GM12878 (cell line): ENCODE measurements around the gene JAML. TPM values are rescaled to one million over a fixed set of nuclear protein-coding genes. Genes with fewer than 3 reads are reported as not detected.

Experiments
- ATAC-seq: fragments of 200-7000 bp; cut with Tn5 transposase; 3 replicates; pipeline ENCODE4 v1.9.1; 2020; ENCODE audit warnings: mild to moderate bottlenecking, moderate library complexity
- BruUV-seq: library from RNA; stranded (reverse); fragments of 400-500 nt; replicated peaks from 2 replicates; lab custom pipeline; 2021; lab: Mats Ljungman, UMichigan
- CTCF ChIA-PET: fragments of 300-600 bp; sonication (Branson Sonifier 250); formaldehyde crosslinking; extraction: SDS; loops from one replicate; lab custom pipeline; 2021; ENCODE audit warnings: inconsistent platforms; lab: Yijun Ruan, JAX
- POLR2A ChIA-PET: fragments of 350-600 bp; formaldehyde crosslinking; extraction: SDS; loops from one replicate; lab custom pipeline; 2021; ENCODE audit warnings: inconsistent platforms; lab: Charles Lee
- RAD21 ChIA-PET: fragments of 300-600 bp; sonication (Branson Sonifier 250); formaldehyde crosslinking; loops from one replicate; lab custom pipeline; 2023; ENCODE audit warnings: antibody characterized with exemption; ENCODE audit not compliant: unreplicated experiment; lab: Charles Lee
- SMC1A ChIA-PET: fragments of 300-600 bp; sonication (Branson Sonifier 250); formaldehyde crosslinking; loops from one replicate; lab custom pipeline; 2023; ENCODE audit not compliant: unreplicated experiment, uncharacterized antibody; lab: Charles Lee
- DNase-seq: peaks from one replicate; pipeline ENCODE4 v3.0.0-alpha.2; 2011; ENCODE audit warnings: low read depth, low spot score
- FAIRE-seq: peaks from 3 replicates; lab custom pipeline; 2011; peaks lifted over from hg19 to GRCh38; lab: Jason Lieb, UNC
- H2AFZ ChIP-seq: 2 replicates; pipeline ENCODE4 v1.6.0; 2011; ENCODE audit warnings: low read depth, low read length, control low read depth; ENCODE audit not compliant: control insufficient read depth
- H3K27ac ChIP-seq: 2 replicates; pipeline ENCODE4 v1.5.1; 2011; ENCODE audit warnings: control low read depth; ENCODE audit not compliant: control insufficient read depth, insufficient read depth
- H3K27me3 ChIP-seq, 2 experiments: replicated peaks in 1 of 2; 2 replicates each; pipeline versions ENCODE4 v1.6.0 to v1.6.1; 2011; ENCODE audit warnings: low read length in 1 of 2; ENCODE audit not compliant: control insufficient read depth in 2 of 2, insufficient read depth in 2 of 2
- H3K36me3 ChIP-seq, 2 experiments: 2 replicates each; pipeline ENCODE4 v1.5.1; 2011; ENCODE audit warnings: low read length in 1 of 2; ENCODE audit not compliant: control insufficient read depth in 2 of 2, insufficient read depth in 2 of 2
- H3K4me1 ChIP-seq: 2 replicates; pipeline ENCODE4 v1.6.1; 2011; ENCODE audit warnings: mild to moderate bottlenecking, low read length, moderate library complexity, mixed read lengths; ENCODE audit not compliant: control insufficient read depth, insufficient read depth
- H3K4me2 ChIP-seq: 2 replicates; pipeline ENCODE4 v1.6.0; 2011; ENCODE audit warnings: control low read depth; ENCODE audit not compliant: control insufficient read depth, insufficient read depth
- H3K4me3 ChIP-seq: fragments of 200-600 bp; sonication (generic); 2 replicates; pipeline ENCODE4 v1.5.1; 2016
- H3K79me2 ChIP-seq: 2 replicates; pipeline ENCODE4 v1.6.0; 2011; ENCODE audit warnings: low read length; ENCODE audit not compliant: control insufficient read depth, insufficient read depth
- H3K9ac ChIP-seq: 2 replicates; pipeline ENCODE4 v1.8.0; 2011; ENCODE audit warnings: low read length, control low read depth, mixed read lengths; ENCODE audit not compliant: control insufficient read depth, insufficient read depth
- H3K9me3 ChIP-seq: replicated peaks from 3 replicates; pipeline ENCODE4 v1.5.1; 2011; ENCODE audit warnings: mild to moderate bottlenecking, low read length; ENCODE audit not compliant: control insufficient read depth, insufficient read depth
- H4K20me1 ChIP-seq: 2 replicates; pipeline ENCODE4 v1.6.0; 2011; ENCODE audit not compliant: control insufficient read depth, insufficient read depth
- CEBPB ChIP-seq, 2 experiments: fragments of 150-350 bp in 1 of 2; IDR thresholded peaks; 2 replicates each; pipeline ENCODE4 v1.6.1; 2012 to 2014; ENCODE audit warnings: low read depth in 2 of 2, low read length in 2 of 2, borderline replicate concordance in 1 of 2, inconsistent platforms in 1 of 2
- KDM1A ChIP-seq: fragments of 200-600 bp; sonication (generic); IDR thresholded peaks from 2 replicates; pipeline ENCODE4 v1.6.1; 2016; ENCODE audit warnings: borderline replicate concordance
- LARP7 ChIP-seq: fragments of 450-650 bp; IDR thresholded peaks from 2 replicates; pipeline ENCODE4 v1.6.1; 2017; ENCODE audit warnings: mild to moderate bottlenecking
- NR2C2 ChIP-seq: IDR thresholded peaks from 2 replicates; pipeline ENCODE4 v1.6.1; 2011; ENCODE audit warnings: borderline replicate concordance, low read depth; ENCODE audit not compliant: control insufficient read depth, insufficient read length
- NR2F1 ChIP-seq: fragments of 450-650 bp; conservative IDR thresholded peaks from 2 replicates; pipeline ENCODE4 v1.6.1; 2017; ENCODE audit warnings: mild to moderate bottlenecking
- POLR2AphosphoS5 ChIP-seq: IDR thresholded peaks from 2 replicates; pipeline ENCODE4 v1.6.1; 2011; ENCODE audit warnings: mild to moderate bottlenecking, low read length, inconsistent platforms
- SIX5 ChIP-seq: IDR thresholded peaks from 2 replicates; pipeline ENCODE4 v1.6.1; 2011; ENCODE audit warnings: mild to moderate bottlenecking, low read depth, low read length, moderate library complexity; ENCODE audit not compliant: severe bottlenecking
- TBL1XR1 ChIP-seq: IDR thresholded peaks from 2 replicates; pipeline ENCODE4 v1.6.1; 2012; ENCODE audit warnings: low read depth, low read length, improper control_type of control experiment
- WGBS: methylation state at CpG from one replicate; pipeline ENCODE4 v1.1.6; 2016; ENCODE audit warnings: low lambda C conversion rate; ENCODE audit not compliant: insufficient replicate concordance, insufficient coverage; ENCODE audit errors: missing lambda C conversion rate; 5-methylcytosine and 5-hydroxymethylcytosine counted together
- in situ Hi-C: fragments of 300-500 bp; cut with MboI; formaldehyde crosslinking; loops from 9 replicates; pipeline ENCODE4 v1.14.3; 2018; ENCODE audit warnings: mixed read lengths
- intact Hi-C: fragments of 100-400 bp; cut with micrococcal nuclease; formaldehyde crosslinking; loops from one replicate; pipeline ENCODE4 v1.14.2; 2022; ENCODE audit not compliant: unreplicated experiment
- polyA plus RNA-seq, 11 experiments: library from polyadenylated mRNA; depleted of rRNA in 4 of 11; unstranded in 6 of 11; stranded (reverse) in 5 of 11; fragments of >200 nt; fragmentation: Nextera tagmentation in 4 of 11; fragmentation: Illumina TruSeq in 1 of 11; extraction: Ambion mirVana in 4 of 11; extraction: Trizol in 1 of 11; gene quantifications; 1 replicate in 1 of 11; 2 replicates in 10 of 11; pipeline versions ENCODE4 v1.2.1 to v1.2.3, GENCODE V29; 2011 to 2016; ENCODE audit warnings: inconsistent platforms in 2 of 11, missing spikeins in 2 of 11, low read depth in 1 of 11
- total RNA-seq, 4 experiments: library from RNA; depleted of rRNA in 3 of 4; stranded (reverse); fragments of >200 nt in 3 of 4; fragmentation: Illumina TruSeq in 1 of 4; extraction: Trizol in 1 of 4; gene quantifications; 2 replicates each; pipeline versions ENCODE4 v1.2.1 to v1.2.3, GENCODE V29; 2013 to 2021
- TF ChIP-seq, protein P1 (sequence below): fragments of 450-650 bp; IDR thresholded peaks from 2 replicates; pipeline ENCODE4 v1.6.1; 2017; ENCODE audit warnings: mild to moderate bottlenecking, moderate library complexity
- TF ChIP-seq, protein P2 (sequence below): fragments of 450-650 bp; formaldehyde crosslinking; IDR thresholded peaks from 2 replicates; pipeline ENCODE4 v1.4.0; 2020; ENCODE audit warnings: mild to moderate bottlenecking, moderate library complexity
- TF ChIP-seq, protein P3 (sequence below): IDR thresholded peaks from 2 replicates; pipeline ENCODE4 v1.6.1; 2012; ENCODE audit warnings: low read length, inconsistent platforms

Gene JAML
- total and polyA plus RNA-seq, 10 of the 15 experiments (the other 5 are each of a cell fraction or from before 2014, with no cell fraction given) = 0.60 to 8.1 (median 3.5) TPM

DNA sequence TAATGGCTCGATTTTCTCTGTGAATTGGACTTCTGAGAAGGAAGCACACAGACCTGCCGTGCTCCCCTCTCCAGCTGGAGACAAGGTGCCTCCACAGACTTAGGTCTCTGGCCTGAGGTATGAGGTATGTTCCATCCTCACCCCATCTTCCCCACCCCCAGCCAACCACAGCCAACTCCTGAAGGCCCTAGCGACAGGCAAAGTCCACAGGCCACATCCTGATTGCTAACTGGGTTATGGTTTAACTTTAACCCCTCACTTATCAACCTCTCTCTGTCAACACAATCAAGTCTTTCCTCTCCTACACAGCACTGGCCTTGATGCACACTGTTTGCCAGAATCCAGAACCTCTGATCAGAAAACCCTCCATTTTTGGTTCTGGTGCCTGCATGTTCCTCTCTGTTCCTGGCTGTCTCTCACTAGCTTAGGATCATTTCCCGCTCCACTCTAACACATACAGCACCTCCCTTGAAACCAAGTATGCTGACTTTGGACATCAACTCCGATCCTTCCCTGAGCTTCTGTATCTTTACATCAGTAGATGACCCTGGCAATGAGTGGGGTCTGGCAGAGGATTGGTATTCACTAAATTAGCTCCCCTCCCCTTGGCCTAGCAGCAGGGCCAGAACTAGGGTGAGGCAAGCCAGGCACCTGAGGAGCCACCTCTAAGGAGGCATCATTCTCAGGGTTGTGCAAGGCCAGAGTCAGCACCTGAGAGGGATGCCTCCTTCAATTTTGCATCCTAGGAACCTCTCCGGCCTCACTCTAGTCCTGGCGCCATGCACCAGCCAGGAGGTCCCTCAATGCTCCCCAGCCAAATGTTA is 22.0 kb downstream of the JAML start (continued):
- no peak for TF ChIP-seq POLR2AphosphoS5

DNA sequence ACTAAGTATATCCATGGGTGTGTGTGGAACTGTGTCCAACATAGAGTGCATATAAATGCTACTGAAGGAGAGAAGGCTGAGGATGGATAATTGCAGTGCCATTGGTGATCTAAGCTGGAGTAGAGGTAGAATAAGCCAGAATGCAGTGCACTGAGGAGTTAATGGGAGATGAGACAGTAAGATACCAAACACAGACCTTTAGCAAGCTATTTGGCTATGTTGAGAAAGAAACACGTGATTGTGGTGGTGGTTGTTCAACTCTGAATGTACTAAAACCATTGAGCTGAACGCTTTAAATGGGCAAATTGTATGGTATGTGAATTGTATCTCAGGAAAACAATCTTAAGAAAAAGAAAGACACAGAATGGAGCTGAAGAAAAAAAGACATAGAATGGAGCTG is 22.8 kb downstream of the JAML start:
- in situ Hi-C loops = no loop called here
- Histone ChIP-seq H2AFZ (no peak overlapping the region), H3K27ac (no peak overlapping the region), H3K4me2 (no peak overlapping the region), H3K4me1 (peaks cover 6% of the 10 kb centered on the region; the same call in 1 of the 2 replicates), H3K27me3 (no peaks in the 10 kb centered on the region), H3K36me3 (no peaks in the 10 kb centered on the region; a peak in 1 of 4 replicates), H3K79me2 (no peaks in the 10 kb centered on the region), H4K20me1 (no peaks in the 10 kb centered on the region), H3K9ac (no peak overlapping the region), H3K9me3 (no peaks in the 10 kb centered on the region), H3K4me3 (no peak overlapping the region)
- ChIA-PET RAD21 (interaction anchor here (0.8 to 1.7 kb wide), 7 partner anchors 12 to 149 kb away, joined by 3 to 9 read pairs (median 4); no protein-coding TSS in a partner anchor), POLR2A (interaction anchor here (0.5 to 1.5 kb wide), 5 partner anchors 8 to 148 kb away, joined by 3 to 5 read pairs (median 3); no protein-coding TSS in a partner anchor), CTCF (interaction anchor here (0.7 to 2.7 kb wide), 12 partner anchors 10 to 286 kb away, joined by 3 to 16 read pairs (median 4); no protein-coding TSS in a partner anchor), SMC1A (interaction anchor here (0.7 to 2.2 kb wide), 18 partner anchors 8 to 246 kb away, joined by 3 to 17 read pairs (median 5); partner anchors contain the start of genes JAML and MPZL3)
- no peak for ATAC-seq
- intact Hi-C loops = no loop called here
- WGBS = 25% methylated on average over 2 of the region's 2 CpGs
- BruUV-seq = no TSS peak
- DNase-seq = no peak
- no peak for FAIRE-seq
- TF ChIP-seq SIX5 (no peak), KDM1A (no peak), LARP7 (no peak), TBL1XR1 (no peak), CEBPB (IDR thresholded peaks at IDR 0.05; ENCODE audit: borderline replicate concordance in 1 of 2, low read depth in 2 of 2, low read length in 2 of 2) (no peak), NR2F1 (no peak), NR2C2 (no peak)
- TF ChIP-seq, protein P1, sequence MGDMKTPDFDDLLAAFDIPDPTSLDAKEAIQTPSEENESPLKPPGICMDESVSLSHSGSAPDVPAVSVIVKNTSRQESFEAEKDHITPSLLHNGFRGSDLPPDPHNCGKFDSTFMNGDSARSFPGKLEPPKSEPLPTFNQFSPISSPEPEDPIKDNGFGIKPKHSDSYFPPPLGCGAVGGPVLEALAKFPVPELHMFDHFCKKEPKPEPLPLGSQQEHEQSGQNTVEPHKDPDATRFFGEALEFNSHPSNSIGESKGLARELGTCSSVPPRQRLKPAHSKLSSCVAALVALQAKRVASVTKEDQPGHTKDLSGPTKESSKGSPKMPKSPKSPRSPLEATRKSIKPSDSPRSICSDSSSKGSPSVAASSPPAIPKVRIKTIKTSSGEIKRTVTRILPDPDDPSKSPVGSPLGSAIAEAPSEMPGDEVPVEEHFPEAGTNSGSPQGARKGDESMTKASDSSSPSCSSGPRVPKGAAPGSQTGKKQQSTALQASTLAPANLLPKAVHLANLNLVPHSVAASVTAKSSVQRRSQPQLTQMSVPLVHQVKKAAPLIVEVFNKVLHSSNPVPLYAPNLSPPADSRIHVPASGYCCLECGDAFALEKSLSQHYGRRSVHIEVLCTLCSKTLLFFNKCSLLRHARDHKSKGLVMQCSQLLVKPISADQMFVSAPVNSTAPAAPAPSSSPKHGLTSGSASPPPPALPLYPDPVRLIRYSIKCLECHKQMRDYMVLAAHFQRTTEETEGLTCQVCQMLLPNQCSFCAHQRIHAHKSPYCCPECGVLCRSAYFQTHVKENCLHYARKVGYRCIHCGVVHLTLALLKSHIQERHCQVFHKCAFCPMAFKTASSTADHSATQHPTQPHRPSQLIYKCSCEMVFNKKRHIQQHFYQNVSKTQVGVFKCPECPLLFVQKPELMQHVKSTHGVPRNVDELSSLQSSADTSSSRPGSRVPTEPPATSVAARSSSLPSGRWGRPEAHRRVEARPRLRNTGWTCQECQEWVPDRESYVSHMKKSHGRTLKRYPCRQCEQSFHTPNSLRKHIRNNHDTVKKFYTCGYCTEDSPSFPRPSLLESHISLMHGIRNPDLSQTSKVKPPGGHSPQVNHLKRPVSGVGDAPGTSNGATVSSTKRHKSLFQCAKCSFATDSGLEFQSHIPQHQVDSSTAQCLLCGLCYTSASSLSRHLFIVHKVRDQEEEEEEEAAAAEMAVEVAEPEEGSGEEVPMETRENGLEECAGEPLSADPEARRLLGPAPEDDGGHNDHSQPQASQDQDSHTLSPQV = no peak
- TF ChIP-seq, protein P2, sequence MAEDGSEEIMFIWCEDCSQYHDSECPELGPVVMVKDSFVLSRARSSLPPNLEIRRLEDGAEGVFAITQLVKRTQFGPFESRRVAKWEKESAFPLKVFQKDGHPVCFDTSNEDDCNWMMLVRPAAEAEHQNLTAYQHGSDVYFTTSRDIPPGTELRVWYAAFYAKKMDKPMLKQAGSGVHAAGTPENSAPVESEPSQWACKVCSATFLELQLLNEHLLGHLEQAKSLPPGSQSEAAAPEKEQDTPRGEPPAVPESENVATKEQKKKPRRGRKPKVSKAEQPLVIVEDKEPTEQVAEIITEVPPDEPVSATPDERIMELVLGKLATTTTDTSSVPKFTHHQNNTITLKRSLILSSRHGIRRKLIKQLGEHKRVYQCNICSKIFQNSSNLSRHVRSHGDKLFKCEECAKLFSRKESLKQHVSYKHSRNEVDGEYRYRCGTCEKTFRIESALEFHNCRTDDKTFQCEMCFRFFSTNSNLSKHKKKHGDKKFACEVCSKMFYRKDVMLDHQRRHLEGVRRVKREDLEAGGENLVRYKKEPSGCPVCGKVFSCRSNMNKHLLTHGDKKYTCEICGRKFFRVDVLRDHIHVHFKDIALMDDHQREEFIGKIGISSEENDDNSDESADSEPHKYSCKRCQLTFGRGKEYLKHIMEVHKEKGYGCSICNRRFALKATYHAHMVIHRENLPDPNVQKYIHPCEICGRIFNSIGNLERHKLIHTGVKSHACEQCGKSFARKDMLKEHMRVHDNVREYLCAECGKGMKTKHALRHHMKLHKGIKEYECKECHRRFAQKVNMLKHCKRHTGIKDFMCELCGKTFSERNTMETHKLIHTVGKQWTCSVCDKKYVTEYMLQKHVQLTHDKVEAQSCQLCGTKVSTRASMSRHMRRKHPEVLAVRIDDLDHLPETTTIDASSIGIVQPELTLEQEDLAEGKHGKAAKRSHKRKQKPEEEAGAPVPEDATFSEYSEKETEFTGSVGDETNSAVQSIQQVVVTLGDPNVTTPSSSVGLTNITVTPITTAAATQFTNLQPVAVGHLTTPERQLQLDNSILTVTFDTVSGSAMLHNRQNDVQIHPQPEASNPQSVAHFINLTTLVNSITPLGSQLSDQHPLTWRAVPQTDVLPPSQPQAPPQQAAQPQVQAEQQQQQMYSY (CRISPR knock-in tag) = no peak
- TF ChIP-seq, protein P3, sequence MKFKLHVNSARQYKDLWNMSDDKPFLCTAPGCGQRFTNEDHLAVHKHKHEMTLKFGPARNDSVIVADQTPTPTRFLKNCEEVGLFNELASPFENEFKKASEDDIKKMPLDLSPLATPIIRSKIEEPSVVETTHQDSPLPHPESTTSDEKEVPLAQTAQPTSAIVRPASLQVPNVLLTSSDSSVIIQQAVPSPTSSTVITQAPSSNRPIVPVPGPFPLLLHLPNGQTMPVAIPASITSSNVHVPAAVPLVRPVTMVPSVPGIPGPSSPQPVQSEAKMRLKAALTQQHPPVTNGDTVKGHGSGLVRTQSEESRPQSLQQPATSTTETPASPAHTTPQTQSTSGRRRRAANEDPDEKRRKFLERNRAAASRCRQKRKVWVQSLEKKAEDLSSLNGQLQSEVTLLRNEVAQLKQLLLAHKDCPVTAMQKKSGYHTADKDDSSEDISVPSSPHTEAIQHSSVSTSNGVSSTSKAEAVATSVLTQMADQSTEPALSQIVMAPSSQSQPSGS = no peak
